H54 (cell line): ENCODE results near the gene PLEKHA1.
A peak's percentile ranks its signal among the peaks of the same experiment; 100 is the strongest.

Experiments used
- DNase-seq: peaks from one replicate; pipeline ENCODE4 v3.0.0; 2011; ENCODE audit warnings: low spot score, mixed read lengths; ENCODE audit not compliant: insufficient read length
- FAIRE-seq: peaks from 3 replicates; lab custom pipeline; 2011; peaks lifted over from hg19 to GRCh38; lab: Jason Lieb, UNC
- POLR2A ChIP-seq: IDR thresholded peaks from 2 replicates; pipeline ENCODE4 v1.6.1; 2011; ENCODE audit warnings: low read depth, mild to moderate bottlenecking, low read length

Gene PLEKHA1

GRCh38 chr10:122354383-122354782 is 20.1 kb upstream of the PLEKHA1 start:
- no peak for FAIRE-seq
- DNase-seq: no peak
- TF ChIP-seq POLR2A: no peak

- no peak for DNase-seq
- no peak for FAIRE-seq
- TF ChIP-seq POLR2A: no peak
These were observed 16.8 kb upstream of the PLEKHA1 start for GRCh38 chr10:122357685-122358084.

GRCh38 chr10:122359621-122360020 is 14.9 kb upstream of the PLEKHA1 start:
- TF ChIP-seq POLR2A: no peak
- no peak for FAIRE-seq
- no peak for DNase-seq

DNA sequence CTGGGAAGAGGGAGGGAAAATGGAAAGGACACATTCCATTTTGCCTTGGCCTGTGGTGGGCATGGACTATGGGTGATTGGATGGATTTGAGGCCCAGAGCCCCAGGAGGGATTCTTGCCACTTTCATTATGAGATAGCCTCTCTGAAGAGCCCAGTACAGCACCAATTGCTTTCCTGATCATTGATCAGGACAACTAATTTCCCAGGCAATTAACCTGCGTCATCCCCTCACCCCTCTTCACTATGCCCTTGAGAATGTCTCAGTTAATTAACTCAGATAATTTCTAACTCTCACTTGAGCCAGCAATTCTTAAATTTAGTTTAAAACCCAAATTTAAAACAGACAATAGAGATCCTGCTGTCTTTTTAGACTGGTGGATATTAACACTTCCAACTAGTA is 13.5 kb upstream of the PLEKHA1 start:
- no peak for DNase-seq
- FAIRE-seq: no peak
- no peak for TF ChIP-seq POLR2A

- DNase-seq (no peak), FAIRE-seq (no peak)
- no peak for TF ChIP-seq POLR2A
These were observed 12.4 kb upstream of the PLEKHA1 start for GRCh38 chr10:122362031-122362592.

- no peak for TF ChIP-seq POLR2A
- FAIRE-seq: no peak
- DNase-seq: no peak
These were observed 11.9 kb upstream of the PLEKHA1 start for GRCh38 chr10:122362621-122363020.

- FAIRE-seq (no peak), DNase-seq (no peak)
- no peak for TF ChIP-seq POLR2A
These were observed 11.2 kb upstream of the PLEKHA1 start for GRCh38 chr10:122363311-122363710.

DNA sequence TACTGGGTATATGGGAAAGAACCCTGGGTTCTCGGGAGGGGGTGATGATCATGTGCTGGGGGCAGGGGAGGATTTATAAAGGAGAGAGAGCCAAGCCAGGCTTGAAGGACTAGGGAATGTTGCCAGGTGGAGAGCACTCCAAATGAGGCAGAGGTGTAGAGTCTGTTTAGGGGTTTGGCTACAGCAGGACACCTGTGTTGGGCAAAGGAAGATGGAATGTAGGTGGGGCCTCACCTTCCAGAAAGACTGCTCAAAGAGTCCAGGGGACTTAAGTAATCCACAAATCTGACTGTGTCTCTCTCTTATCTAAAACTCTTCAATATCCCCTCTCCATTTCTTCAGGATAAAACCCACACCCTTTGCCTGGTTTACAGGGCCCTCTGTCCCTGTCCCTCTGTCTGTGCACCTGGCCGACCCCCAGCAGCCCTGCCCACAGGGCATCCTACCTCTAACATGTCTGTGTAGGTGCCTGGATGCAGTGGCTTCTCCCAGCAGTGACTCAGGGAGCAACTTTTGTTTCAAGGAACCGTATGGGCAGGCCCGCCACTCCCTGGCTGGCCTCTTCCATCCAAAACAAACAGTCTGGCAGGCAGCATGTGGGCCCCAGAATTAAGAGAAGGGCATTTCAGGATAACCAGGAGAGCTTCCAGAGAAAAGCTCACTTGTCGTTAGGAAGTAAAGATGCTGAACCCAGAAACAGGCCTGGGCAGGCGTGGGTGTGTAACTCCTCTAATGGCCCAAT is 10.6 kb upstream of the PLEKHA1 start:
- TF ChIP-seq POLR2A: no peak
- FAIRE-seq: no peak
- no peak for DNase-seq

DNA sequence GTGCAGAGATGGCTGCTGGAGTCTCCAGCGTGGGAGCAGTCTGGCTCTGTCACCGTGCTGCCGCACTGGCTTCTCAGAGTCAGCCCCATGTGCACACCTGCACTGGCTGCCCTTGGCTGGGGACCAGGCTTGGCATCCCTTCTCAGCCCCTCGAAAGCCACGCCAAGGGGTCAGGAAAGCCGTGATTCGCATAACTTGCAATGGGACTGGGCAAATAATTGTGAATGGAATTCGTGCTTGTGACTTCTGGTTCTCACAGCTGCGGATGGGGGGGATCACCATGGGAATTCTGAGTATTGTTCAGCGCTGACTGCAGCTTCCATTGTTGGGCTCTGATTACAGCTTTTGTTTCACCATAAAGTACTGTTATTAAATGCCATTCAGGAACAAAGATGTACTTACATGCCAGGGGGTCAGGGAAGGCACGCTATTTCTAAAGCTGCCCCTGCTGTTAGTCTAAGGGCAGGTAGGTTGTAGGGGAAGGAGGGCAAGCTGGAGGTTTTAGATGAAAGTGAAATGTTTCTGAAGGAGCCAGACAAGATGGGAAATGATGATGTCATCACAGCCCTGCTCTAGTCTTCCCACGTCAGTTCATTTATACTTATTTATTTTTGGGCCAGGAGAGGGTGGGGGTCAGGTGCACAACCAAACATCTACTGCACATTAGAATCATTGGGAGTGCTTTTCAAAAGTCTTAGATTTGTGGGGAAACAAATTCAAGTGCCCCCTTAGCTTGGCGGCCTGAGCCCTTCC is 5.8 kb upstream of the PLEKHA1 start:
- TF ChIP-seq POLR2A: no peak
- no peak for FAIRE-seq

DNA sequence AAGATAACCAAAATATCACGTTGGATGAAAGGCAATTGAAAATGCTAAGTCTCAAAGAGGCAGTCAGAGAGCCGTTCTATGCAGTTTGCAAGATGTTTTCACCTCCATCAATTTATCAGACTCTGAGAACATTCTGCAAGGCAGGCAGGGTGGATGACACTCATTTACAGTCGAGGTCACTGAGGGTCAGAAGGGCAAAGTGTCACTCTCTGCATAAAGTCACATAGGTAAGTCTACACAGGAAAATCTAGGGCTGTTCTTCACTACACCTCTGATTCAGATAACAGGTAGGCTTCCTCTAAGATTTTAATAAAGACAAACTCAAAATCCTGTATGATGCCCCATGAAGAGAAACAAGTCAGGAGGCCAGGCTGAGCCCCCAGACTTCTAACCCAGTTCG is 1.4 kb upstream of the PLEKHA1 start:
- FAIRE-seq (no peak), DNase-seq (no peak)
- no peak for TF ChIP-seq POLR2A

More for the DNA sequence above, 5.8 kb upstream of the PLEKHA1 start:
- DNase-seq: no peak

- FAIRE-seq (no peak), DNase-seq (no peak)
- no peak for TF ChIP-seq POLR2A
These were observed 787 bp upstream of the PLEKHA1 start for GRCh38 chr10:122373721-122374120.

DNA sequence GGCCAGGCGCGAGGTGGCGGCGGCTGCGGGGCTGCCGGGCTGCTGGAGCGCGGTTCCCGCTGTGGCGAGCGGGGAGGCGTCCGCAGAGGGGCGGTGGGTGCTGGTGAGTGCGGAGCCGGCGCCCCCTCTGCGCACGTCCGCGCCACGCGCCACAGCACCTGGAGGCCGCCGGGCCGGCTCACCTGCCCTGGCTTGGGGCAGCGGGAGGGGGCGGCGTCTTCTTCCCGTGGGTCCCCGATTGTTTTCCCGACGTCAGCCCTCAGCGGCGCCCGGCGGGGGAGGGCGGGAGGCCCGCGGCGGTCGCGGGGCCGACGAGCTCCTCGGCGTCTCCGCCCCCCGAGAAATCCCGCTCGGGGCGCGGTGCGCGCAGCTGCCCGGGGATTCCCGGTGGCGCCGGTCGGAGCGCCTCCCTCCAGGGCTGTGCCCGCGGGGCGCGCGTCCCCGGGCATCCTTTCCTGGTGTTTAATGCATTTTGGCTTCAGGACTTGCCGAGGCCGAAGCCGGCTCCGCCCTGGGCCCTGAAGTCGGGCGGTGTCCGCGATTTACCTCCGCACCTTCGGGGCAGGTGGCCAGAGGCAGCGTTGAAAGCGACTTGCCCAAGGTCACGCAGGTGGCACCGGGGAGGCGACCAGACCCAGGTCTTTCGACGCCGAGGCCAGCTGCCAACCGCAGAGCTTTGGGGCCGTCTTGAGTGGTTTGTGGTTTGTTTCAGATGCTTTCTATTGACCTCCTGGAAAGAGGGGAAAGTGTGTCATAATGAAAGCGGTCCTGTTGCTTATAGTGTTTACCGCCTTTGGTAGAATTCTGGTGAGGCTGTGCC is 561 bp downstream of the PLEKHA1 start:
- no peak for TF ChIP-seq POLR2A
- no peak for FAIRE-seq
- DNase-seq: peak; percentile 19

GRCh38 chr10:122375679-122376160 is 1.2 kb downstream of the PLEKHA1 start:
- no peak for DNase-seq
- no peak for FAIRE-seq
- TF ChIP-seq POLR2A: no peak
